SU-DHL-6 (cell line): ENCODE data around the gene PITX3.

Experiments used
- H2AFZ ChIP-seq: fragments of 200-600 bp; sonication (generic); 2 replicates; pipeline ENCODE4 v1.6.1; 2014; ENCODE audit warnings: low read depth, mild to moderate bottlenecking, moderate library complexity, mixed read lengths, antibody characterized with exemption, low read length; ENCODE audit not compliant: severe bottlenecking
- H3F3A ChIP-seq: fragments of 200-600 bp; shearing (Covaris generic); 2 replicates; pipeline ENCODE4 v1.6.0; 2016; ENCODE audit warnings: antibody characterized with exemption, mild to moderate bottlenecking; ENCODE audit not compliant: insufficient read depth
- H3K27ac ChIP-seq: fragments of 200-600 bp; sonication (generic); 2 replicates; pipeline ENCODE4 v1.5.1; 2016; ENCODE audit warnings: low read depth, mild to moderate bottlenecking, low read length, moderate library complexity, mixed read lengths
- H3K27me3 ChIP-seq: fragments of 200-600 bp; sonication (generic), shearing (Covaris generic); 2 replicates; pipeline ENCODE4 v1.6.0; 2014; ENCODE audit warnings: mild to moderate bottlenecking, low read length
- H3K36me3 ChIP-seq: fragments of 200-600 bp; sonication (generic); 2 replicates; pipeline ENCODE4 v1.6.1; 2014; ENCODE audit warnings: mild to moderate bottlenecking, low read length, mixed read lengths
- H3K4me2 ChIP-seq: fragments of 300-600, 200-600 bp; shearing (Covaris generic), sonication (generic); 2 replicates; pipeline ENCODE4 v1.6.0; 2014; ENCODE audit warnings: low read length, low read depth, mild to moderate bottlenecking; ENCODE audit not compliant: poor library complexity, severe bottlenecking
- H3K4me3 ChIP-seq: fragments of 200-600 bp; sonication (generic); 2 replicates; pipeline ENCODE4 v1.5.1; 2014; ENCODE audit warnings: antibody characterized with exemption, low read length, mild to moderate bottlenecking, mixed read lengths; ENCODE audit not compliant: insufficient read depth, poor library complexity, severe bottlenecking
- H3K79me2 ChIP-seq: fragments of 200-600 bp; sonication (generic); 2 replicates; pipeline ENCODE4 v1.6.1; 2014; ENCODE audit warnings: mild to moderate bottlenecking, low read length, moderate library complexity; ENCODE audit not compliant: insufficient read depth
- H3K9ac ChIP-seq: fragments of 200-600 bp; sonication (generic); 2 replicates; pipeline ENCODE4 v1.7.0; 2014; ENCODE audit warnings: mild to moderate bottlenecking, low read length
- H3K9me2 ChIP-seq: fragments of 200-600 bp; sonication (generic); replicated peaks from 2 replicates; pipeline ENCODE4 v1.6.1; 2014; ENCODE audit warnings: low read length; ENCODE audit not compliant: insufficient read depth
- H3K9me3 ChIP-seq: fragments of 200-600 bp; sonication (generic); 2 replicates; pipeline ENCODE4 v1.6.1; 2014; ENCODE audit warnings: low read length, mixed read lengths; ENCODE audit not compliant: insufficient read depth
- H4K20me1 ChIP-seq: fragments of 200-600 bp; sonication (generic); 2 replicates; pipeline ENCODE4 v1.6.1; 2014; ENCODE audit warnings: low read depth, mild to moderate bottlenecking, antibody characterized with exemption, low read length, moderate library complexity, mixed read lengths
- CTCF ChIP-seq: fragments of 200-600 bp; sonication (generic); IDR thresholded peaks from one replicate; pipeline ENCODE4 v1.5.1; 2017; ENCODE audit warnings: antibody characterized with exemption, mild to moderate bottlenecking, low read length, moderate library complexity; ENCODE audit not compliant: insufficient read depth, poor library complexity, severe bottlenecking
- EZH2phosphoT487 ChIP-seq: fragments of 200-600 bp; sonication (generic), shearing (Covaris generic); conservative IDR thresholded peaks from 2 replicates; pipeline ENCODE4 v1.6.1; 2018; ENCODE audit warnings: mild to moderate bottlenecking, antibody characterized with exemption, low read length, moderate library complexity, mixed read lengths

Gene PITX3

GRCh38 chr10:102241444-102242117 lies at the start of gene PITX3:
Gene PITX3, minus strand, starts transcription at chr10:102241512. Its CDS starts 9,432 bp downstream, at chr10:102232080.
- 0 out of 2 replicates have a peak, but pooled peaks cover 1% of the 10 kb centered on the region for H4K20me1 ChIP-seq
- no peak within 1 kb of the TSS for H3K4me3 ChIP-seq
- no peak within 1 kb of the TSS for H3K9ac ChIP-seq
- H3K4me2 ChIP-seq, result peak within 1 kb of the TSS; percentile 38
- TF ChIP-seq EZH2phosphoT487 (no peak), CTCF (no peak)
- H3K27ac ChIP-seq, result no peak within 1 kb of the TSS
- no peaks in the 10 kb centered on the region for H3K36me3 ChIP-seq
- no peaks in the 10 kb centered on the region for H3K9me3 ChIP-seq
- H2AFZ ChIP-seq, result no peak within 1 kb of the TSS
- peaks cover 11% of the 10 kb centered on the region for H3K79me2 ChIP-seq
- no peaks in the 10 kb centered on the region for H3K9me2 ChIP-seq
- no peaks in the 10 kb centered on the region for H3F3A ChIP-seq
- H3K27me3 ChIP-seq, result no peaks in the 10 kb centered on the region

- Histone ChIP-seq H3K79me2 (peaks cover 47% of the 10 kb centered on the region), H3F3A (no peaks in the 10 kb centered on the region)
- TF ChIP-seq CTCF (no peak), EZH2phosphoT487 (no peak)
These were observed 48.5 kb upstream of the PITX3 start for GRCh38 chr10:102289840-102290239.

GRCh38 chr10:102289356-102289755 lies 48.0 kb upstream of the PITX3 start:
- Histone ChIP-seq H3K9me3 (no peaks in the 10 kb centered on the region), H2AFZ (no peak overlapping the region), H3K79me2 (peaks cover 45% of the 10 kb centered on the region), H3K4me2 (no peak overlapping the region), H4K20me1 (peaks cover 8% of the 10 kb centered on the region; the same call in 1 of the 2 replicates), H3F3A (no peaks in the 10 kb centered on the region), H3K27me3 (no peaks in the 10 kb centered on the region), H3K9me2 (no peaks in the 10 kb centered on the region), H3K4me3 (no peak overlapping the region), H3K36me3 (peaks cover 3% of the 10 kb centered on the region; the same call in 1 of the 2 replicates), H3K27ac (no peak overlapping the region), H3K9ac (no peak overlapping the region)
- no peak for TF ChIP-seq CTCF
- TF ChIP-seq EZH2phosphoT487, result no peak

More at GRCh38 chr10:102289840-102290239, 48.5 kb upstream of the PITX3 start:
- peaks cover 10% of the 10 kb centered on the region; the same call in 1 of the 2 replicates for H4K20me1 ChIP-seq
- H3K27me3 ChIP-seq, result no peaks in the 10 kb centered on the region
- H3K9me3 ChIP-seq, result no peaks in the 10 kb centered on the region
- H3K27ac ChIP-seq, result no peak overlapping the region
- no peak overlapping the region for H3K4me2 ChIP-seq
- H3K4me3 ChIP-seq, result no peak overlapping the region
- H3K9ac ChIP-seq, result no peak overlapping the region
- peaks cover 3% of the 10 kb centered on the region; the same call in 1 of the 2 replicates for H3K36me3 ChIP-seq
- H2AFZ ChIP-seq, result no peak overlapping the region
- no peaks in the 10 kb centered on the region for H3K9me2 ChIP-seq
